Brain pericyte (primary cell): ENCODE data around the gene IRF6.

Source experiments
- DNase-seq: peaks from one replicate; pipeline ENCODE4 v3.0.0-alpha.2; 2012; ENCODE audit warnings: low read depth, low spot score

IRF6 gene

DNA sequence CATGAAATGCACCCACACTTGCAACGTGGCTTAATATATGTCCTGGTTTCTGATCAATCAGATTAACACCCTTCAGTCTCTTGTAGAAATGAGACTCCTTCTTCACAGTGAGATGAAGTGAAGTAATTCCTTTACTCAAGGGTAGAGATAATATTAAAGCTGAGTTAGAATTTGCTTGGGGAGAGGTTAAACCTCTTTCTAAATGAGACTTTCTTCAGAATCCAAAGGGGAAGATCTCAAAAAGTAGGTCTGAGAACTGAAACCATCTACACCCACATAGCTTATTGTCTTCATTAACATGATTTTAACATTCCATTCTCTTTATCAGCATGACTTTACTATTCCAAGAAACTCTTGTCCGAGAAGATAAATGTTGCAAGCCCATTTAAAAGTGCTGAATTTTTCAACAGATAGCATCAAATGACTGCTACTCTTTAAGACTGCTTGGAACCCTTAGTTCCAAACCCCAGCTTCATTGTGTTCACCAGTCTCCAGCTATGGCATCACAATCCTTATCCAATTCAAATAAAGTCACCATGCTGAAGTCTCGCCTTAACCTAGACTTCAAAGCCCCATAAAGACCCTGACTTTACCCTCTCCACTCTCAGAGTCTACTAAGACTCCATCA lies 69.3 kb downstream of the IRF6 start:
- DNase-seq = no peak
